GM18861 (cell line): ENCODE results near the gene RALGAPA2.

Experiments
- ATAC-seq: cut with Tn5 transposase; IDR thresholded peaks from one replicate; pipeline ENCODE4 v1.9.1; 2021; ENCODE audit not compliant: unreplicated experiment

RALGAPA2 gene

DNA sequence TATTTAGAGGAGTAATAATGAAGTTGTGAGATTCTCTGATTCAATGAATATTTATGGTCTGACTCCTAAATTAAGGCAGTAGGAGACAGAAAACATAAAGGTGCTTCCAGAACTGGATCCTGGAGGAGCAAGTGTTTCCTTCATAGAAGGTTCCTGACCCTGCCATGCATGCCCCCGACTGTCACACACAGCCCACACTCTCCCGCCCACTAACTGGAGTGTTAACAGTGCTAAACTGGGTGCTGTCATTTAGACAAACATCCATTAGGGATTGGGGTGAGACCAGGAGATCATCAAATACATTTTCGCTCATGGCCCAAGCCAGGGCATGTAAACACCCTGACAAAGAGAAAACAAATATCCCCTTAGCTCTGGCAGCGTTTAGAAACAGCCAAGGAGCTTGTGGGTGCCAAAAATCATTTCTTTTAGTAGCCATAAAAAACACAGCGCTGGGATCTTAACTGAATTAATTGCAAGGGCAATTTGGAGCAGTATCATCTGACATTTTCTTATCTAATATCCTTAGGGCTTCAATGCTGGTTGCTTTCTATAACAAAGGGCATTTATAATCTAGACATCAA is 297.7 kb downstream of the RALGAPA2 start:
- ATAC-seq = no peak

DNA sequence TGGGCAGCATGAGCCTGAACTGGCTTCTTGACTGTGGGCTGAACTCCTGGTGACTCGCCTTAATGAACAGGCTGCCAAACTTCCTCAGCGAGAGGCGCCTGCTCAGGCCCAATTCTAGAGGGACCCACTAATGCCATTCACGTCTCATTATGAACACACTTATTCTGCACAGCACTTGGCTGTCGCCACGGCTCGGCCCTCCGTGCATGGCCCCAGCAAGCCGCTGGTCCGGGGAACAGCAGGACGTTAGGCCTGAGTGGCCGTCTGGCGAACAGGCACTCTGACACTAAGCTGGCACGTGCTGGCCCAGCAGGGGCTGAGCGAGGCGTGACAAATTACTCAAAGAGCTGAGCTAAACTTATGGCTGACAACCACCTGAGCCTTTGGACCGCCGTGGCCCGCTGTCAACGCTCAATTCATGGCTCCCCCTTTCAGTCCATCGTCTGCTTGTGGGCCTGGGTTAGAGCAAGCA is 298.6 kb downstream of the RALGAPA2 start:
- no peak for ATAC-seq

DNA sequence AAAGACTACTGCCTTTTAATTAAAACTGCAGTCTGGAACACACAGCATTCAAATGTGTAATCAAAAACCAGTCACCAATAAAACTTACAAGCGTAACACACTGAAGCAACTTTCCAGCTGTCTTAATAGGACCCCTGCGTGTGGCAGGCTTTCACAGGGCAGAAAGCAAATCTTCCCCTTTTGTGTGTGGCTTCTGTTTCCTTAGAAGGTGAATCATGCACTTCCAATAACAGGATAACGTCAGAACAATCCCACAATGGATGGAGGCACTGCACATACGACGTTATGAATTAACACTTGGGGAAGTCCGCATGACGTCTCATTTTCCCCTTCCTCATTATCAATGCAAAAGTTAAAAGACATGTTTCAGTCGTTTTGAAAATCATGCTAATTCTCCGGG is 299.7 kb downstream of the RALGAPA2 start:
- no peak for ATAC-seq

DNA sequence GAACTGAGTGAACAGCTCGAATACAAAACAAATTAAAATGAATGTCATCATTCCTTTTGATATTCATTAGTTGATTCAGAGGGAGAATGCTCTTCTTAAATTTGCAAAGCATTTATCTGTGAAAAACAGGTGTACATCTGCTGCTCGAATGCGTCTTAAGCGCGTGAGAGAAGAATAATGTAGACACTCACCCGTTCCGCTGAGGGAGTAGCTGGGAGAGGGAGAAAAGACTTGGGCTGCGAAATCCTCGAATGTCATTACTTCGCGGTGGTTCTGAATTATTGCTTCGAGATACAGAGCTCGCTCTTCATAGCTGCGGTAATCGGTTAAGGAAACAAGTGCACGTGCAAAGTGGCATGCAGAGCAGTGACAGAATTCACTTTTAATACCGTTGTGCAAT is 300.6 kb downstream of the RALGAPA2 start:
- no peak for ATAC-seq

DNA sequence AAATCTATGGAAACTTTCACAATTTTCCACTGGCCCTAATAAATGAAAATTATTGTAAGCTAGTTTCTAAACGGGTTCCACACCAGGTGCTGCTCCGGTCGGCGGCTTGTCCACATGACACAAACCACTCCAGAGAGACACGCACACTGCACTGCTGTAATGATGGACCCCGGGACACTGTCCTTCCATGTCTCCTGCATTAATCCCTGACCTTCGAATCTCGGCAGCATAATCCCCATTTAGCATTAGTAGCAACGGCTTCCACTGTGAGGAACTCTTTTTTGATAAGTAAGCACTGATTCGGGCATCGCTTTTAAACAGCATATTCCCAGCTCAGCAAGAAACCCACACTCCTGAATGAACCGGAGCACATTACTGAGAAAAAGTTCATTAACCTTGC is 301.0 kb downstream of the RALGAPA2 start:
- no peak for ATAC-seq

DNA sequence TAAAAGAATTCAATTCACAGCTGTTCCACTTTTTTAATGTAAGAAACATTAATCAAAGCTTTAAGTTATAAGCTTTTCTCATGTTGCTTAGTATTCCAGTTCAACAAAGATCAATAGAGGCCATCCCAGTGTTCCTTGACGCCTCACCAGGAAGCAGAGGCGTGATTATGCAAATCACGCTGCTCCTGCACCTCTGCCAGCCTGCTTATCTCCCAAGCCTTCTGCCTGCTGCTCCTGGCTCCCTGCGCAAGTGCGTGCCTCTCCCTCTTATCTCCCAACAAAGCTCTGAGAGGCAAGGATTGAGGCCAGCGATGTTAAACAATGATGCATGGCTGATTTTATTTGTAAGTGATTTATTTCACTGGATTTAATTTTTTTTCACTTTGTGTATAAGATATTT is 301.8 kb downstream of the RALGAPA2 start:
- ATAC-seq = no peak

DNA sequence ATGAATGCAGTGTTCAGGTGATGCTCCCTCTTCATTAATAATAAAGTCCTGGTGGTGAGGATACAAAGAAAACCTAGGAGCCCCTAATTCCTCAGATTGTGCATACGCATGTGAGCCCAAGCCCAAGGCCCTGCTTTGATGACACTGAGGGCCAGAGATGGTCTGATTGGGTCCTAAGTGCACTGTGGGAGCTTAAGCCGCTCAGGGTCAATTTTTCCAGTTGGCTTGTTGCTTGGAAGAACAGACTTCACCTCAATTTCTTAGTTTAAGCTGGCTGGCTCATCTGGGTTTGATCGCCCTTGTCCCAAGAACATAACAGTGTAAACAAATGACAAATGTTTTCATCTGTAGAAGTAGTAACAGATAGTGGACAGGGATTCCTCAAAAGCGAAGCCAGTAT is 303.1 kb downstream of the RALGAPA2 start:
- no peak for ATAC-seq

DNA sequence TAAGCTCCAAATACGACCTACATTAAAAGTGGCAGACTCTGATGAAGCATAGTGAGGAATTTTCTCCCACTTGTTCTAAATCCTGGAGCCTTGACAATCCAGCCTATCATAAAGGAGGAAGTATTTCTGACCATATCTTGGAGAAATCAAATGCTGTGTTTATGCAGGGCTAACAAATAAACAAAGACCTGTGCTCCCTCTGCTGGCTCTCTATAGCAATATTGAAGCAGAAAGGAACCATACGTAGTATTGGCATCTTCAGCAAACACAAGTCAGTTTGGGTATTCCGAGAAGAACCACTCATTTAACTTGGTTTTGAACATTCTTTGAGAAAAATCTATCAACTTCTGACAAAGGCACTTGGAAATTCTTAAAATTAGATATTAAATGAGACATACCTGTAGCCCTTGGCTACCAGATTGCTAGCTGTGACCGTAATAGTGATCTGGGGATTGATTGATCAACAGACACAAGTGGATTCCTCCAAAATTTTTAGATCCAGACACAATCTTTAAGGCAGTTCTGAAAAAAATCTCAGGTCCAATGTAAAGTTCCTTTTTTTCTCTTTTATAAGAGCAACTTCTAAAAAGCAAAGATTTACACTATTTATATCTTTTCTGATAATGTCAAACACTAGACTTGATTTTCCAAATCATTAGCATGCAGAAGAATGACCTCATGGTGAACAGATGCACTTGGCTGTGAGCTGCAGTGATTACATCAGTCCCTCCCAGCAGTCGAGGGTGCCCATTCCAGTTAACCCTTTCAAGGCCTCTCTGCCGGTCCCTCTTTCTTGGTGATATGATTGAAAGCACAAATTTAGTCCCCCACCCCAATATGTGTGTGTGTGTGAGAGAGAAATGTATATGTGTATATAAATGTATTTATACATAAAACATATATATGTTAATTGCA is 304.3 kb downstream of the RALGAPA2 start:
- ATAC-seq = no peak

DNA sequence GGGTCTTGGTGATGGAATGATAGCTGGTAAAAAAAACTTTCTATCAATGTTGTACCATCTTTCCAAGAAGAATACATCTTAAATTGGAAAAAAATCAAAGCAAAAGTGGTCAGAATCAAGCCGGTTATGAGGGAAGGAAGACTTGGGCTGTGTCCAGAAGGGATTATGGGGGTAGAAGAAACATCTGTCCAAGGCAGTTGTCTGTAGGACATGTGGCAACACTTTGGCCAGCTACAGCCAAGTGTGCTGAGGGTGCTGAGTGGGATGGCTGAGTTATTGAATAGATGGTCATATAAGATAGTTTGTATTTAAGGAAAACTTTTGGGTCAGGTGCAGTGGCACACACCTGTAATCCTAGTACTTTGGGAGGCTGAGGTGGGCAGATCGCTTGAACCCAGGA is 306.1 kb downstream of the RALGAPA2 start:
- ATAC-seq = no peak

DNA sequence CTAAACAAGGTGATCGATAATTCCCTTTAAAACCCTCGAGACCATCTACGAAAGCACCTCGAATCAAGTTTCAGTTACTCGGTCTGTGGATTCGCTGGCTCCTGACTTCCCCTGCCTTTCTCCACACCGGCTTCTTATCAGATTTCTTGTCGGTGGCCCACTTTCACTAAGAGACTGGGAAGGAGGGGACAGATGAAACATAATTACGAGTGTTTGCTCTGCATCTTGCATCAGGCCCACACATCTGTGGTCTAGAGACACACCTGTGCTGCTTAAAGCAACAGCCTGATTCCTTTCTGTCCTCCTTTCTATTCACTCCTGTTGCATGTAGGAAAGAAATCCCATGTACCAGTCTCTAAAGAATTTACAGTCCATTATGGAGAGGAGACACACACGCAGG is 306.8 kb downstream of the RALGAPA2 start:
- ATAC-seq = no peak

DNA sequence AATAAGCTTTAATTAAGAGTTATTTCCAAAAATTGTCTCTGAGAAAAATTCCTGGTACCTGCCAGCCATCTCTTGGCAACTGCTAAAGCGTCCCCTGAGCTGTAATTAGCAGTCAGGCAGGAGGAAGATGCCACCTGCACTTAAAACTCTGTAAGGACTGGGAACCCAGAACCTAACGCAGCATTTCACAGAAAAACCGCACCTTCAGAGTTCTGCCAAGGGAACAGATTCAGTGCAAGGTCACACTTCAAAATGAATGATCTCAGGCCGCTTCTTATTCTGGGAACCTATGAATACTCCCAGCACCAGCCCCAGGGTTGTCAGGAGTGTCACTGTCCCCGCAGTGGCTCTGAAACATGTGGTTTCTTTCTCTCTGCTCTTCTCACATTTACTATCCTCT is 307.8 kb downstream of the RALGAPA2 start:
- no peak for ATAC-seq

DNA sequence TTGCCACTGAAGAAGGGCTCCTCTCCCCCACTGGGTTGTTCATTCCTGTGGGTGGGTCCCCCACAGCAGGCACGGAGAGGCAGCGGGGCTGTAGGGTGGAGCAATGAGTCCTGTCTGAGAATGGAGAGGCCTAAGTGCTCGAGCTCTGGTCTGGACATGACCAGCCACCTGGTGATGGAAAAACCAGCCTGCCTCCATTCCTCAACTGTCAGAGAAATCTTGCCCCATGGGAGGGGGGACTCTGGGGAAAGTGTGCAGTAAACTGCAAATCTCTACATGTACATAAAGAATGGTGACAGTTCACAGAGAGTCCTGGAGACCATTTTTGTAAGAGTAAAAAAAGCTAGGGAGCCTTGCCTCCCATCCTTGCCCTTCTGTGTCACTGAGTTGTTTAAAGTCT is 310.5 kb downstream of the RALGAPA2 start:
- no peak for ATAC-seq

DNA sequence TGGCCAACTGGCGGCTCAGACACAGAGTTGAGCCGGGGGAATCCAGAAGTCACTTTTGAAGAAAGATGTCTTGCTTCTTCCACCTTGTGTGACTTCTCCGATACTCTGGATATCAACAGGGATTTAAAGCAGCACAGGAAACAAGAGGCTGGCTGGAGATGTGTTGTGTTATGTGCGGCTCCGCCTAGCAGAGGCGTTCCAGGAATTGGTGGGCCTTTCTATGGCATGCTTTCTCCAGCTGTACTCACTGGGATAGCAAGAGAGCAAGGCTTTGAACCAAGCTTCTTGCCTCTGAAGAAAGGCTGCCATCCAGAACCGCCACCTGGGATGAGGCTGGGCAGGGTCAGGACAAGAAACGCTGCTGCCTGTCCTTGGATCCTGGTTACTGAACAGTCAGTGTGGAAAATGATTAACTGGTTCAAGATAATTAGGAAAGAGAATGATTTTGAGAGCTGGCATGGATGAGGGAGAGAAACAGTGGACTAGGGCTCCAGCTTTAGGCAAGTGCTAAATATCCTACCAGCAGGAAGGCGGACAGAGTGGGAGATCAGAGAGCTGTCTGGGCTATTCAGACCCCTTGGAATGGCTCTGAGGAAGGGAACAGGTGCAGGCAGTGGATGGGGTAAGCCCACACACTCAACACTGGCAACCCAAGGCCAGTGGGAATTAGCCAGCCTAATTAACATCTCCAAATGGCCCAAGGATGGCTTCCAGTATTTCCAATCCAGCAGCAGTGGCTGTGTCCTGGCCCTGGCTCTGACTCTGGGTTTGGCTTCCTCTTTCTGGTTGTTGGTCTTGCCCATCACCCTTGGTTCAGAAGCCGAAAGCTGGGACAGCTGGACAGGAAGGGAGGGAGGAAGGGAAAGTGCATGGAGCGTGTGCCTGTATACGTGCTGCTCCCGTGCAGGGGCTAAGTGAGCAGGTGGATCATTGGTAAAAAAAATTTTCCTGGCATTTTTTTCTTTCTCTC is 312.6 kb downstream of the RALGAPA2 start:
- no peak for ATAC-seq

DNA sequence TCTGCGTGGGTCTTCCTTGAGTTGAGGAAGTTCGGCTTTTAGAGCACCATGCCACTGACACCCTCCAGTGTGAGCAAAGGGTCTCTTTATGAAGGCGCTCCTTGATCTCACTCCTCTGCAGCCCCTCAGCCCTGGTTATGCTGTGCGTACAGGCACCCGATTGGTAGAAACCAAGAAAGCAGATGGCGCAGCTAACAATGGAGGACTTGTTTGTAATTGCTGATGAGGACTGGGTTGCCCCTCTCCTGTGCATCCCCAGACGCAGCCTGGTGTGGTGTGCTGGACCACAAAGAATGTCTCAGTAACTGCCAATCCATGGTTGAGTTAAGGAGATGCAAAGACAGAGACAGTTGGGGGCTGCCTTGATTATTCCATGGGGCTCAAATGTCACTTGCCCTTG is 314.3 kb downstream of the RALGAPA2 start:
- ATAC-seq = no peak

DNA sequence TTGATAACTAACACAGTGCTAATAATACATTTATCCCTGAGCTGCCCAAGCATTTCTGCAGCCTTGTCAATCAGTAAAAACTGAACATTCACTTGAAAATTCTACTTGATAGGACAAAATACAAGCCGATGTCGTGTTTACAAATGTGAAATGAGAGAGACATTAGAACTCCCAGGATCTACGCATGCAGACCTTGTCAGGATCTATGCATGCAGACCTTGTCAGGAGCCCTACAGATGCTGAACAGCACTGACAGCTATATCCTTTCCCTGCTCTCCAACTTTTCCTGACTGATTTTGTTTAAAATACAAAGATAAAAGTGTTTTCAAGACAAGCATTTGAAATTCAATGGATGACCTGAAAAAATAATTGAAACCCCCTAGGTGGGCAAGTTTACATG is 315.6 kb downstream of the RALGAPA2 start:
- ATAC-seq = no peak

DNA sequence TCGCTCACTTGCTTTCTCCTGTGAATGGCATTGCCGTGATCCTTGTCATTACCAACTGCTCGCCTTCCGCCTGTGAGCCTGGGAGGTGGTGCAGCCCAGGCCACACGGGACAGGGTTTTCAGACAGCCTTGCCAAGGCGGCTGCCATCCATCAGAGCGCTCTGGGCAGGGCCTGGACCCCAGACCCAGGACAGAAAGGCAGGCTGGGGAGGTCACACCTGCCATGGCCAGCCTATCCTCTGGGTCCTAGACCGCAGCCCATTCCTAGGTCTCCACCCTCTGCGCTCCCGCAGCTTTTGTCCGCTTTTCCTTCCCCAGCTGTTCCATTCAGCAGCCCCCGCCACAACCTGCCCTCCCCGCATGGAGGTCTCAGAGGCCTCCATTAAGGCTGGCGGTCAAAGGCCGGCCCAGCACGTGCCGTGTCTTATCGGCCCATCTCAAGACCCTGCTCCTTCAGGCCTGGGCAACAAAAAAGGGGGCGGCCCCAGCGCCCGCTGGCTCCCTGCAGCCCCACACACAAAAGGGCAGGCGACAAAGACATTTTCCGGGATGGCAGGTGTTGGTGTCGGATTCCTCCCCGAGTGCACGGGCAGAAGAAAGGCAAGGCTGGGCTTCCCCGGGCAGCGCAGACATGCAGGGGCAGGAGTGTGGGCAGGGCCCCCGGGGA is 316.4 kb downstream of the RALGAPA2 start:
- no peak for ATAC-seq

DNA sequence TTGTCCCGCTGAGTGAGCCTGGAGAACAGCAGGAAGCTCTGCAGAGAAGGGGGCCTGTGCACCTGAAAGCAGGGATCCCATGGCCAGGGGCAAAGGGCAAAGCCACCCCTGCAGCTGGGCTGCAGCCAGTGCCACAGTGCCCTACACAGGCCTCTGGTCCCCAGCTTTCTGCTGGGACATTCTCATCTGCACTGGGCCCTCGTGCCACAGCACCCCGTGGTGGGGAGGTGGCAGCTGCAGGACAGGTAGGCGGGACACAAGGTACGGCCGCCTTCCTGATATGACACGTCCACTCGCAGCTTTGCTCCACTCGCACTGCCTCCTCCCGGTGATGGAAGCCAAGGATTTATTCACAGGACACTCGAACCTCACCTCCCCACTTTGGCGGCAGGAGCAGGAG is 317.4 kb downstream of the RALGAPA2 start:
- ATAC-seq = no peak

DNA sequence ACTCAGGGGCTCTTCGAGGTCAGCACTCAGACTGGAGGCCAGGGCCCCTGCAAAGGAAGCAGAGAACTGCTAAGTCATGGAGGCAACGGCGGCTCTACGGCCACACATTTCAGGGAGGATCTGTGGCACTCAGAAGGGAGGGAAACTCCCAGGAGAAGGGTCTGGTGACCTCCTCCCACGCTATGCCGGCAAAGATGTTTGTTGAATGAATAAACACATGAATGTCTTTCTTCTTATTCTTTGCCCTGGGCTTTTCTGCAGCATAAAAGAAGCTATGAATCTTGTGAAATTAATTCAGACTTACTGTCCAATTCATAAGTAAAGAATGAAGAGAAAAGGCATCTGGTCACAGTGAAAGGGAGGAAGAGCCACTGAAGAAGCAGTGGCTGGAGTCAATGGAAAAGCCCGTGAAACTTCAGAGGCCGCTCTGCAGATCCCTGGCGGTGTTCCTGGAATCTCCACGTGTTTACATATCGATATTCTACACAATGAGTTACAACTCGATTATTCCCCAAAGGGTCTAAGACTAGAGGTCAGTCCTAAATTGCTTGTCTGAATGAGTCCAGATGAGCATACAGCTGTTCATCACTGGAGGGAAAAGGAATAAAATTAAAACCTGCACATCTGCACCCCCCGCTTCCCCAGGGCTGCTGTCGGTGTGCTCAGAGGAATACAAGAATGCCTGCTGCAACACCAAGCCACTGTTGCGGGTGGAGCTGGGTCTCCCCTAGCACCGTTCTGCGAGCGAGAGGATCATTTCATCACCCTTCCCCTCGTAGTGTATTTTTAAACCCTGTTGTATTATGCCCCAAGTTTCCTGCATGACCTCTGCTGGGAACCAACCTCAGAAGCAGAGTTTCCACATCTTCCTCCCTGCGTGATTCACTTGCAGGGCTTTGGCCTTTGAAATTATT is 319.0 kb downstream of the RALGAPA2 start:
- ATAC-seq = no peak

DNA sequence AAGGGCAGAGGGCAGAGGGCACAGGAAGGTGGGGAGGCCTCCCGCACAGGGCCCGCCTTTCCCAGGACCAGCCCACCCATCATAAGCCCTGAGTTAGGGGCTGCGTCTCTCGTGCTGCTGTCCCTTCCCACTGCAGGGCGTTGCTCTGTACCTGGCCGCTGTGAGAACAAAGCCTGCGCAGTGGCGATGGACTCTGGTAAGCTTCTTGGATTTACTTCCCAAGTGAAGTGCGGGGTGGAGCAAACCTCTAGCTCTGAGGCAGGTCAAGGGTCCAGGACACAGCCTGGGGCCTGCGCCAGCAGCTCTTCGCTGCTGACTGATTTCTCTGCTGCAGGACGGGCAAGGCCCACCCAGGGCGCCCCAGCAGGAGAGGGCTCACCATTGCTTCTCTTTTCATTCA is 320.7 kb downstream of the RALGAPA2 start:
- no peak for ATAC-seq

DNA sequence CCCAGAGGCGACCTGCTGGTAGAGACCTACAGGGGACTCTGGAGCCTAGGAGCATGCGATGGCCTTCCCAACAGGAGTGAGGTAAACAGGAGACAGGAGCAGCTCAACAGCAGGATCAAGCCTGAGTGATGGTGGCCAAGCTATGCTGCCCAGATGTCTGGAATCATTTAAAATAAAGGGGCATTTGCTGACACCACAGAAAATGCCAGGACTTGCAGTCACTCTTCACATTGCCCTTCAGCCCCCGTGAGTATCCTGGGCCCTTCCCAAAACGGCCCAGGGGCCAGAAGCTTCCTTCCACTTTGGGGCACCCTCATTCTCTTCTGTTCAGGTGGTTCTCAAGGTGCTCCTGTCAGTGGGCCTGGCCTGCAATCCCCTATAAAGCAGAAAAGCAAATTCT is 321.3 kb downstream of the RALGAPA2 start:
- no peak for ATAC-seq
